Naive thymus-derived CD8-positive, alpha-beta T cell (primary cell): ENCODE measurements around the gene LAPTM5. TPM values are rescaled to one million over a fixed set of nuclear protein-coding genes. Genes with fewer than 3 reads are reported as not detected.
"Not testable (repeated sequence)": the region's sequence is repeated elsewhere in the genome, so short reads cannot be mapped to it uniquely, and the experiment has no call there.

Experiments
- ATAC-seq, 2 donors: fragments of 150-1000 bp; cut with Tn5 transposase in 1 of 2; sonication (Bioruptor Pico), chemical (Tn5 transposase) in 1 of 2; 1 replicate in 1 of 2; 2 replicates in 1 of 2; pipeline ENCODE4 v1.10.0; 2021; ENCODE audit warnings: mild to moderate bottlenecking in 2 of 2, moderate library complexity in 2 of 2
- POLR2A ChIA-PET: fragments of 350-600 bp; sonication (Branson Sonifier 250); formaldehyde crosslinking; loops from one replicate; lab custom pipeline; 2021; ENCODE audit warnings: antibody characterized with exemption; lab: Charles Lee
- DNase-seq, 10 donors: peaks; one replicate each; pipeline versions ENCODE4 v3.0.0 to v3.0.0-alpha.2; 2020 to 2022
- H3K27ac Mint-ChIP-seq, 10 donors: one replicate each; pipeline ENCODE4 v1.8.0; 2020 to 2022; ENCODE audit warnings: mild to moderate bottlenecking in 10 of 10, mixed read lengths in 10 of 10, moderate library complexity in 4 of 10, inconsistent platforms in 1 of 10
- H3K27me3 Mint-ChIP-seq, 5 donors: one replicate each; pipeline ENCODE4 v1.8.0; 2021 to 2022; ENCODE audit warnings: mixed read lengths in 5 of 5
- H3K36me3 Mint-ChIP-seq, 3 donors: one replicate each; pipeline ENCODE4 v1.8.0; 2020 to 2022; ENCODE audit warnings: mixed read lengths in 3 of 3, mild to moderate bottlenecking in 2 of 3, inconsistent platforms in 1 of 3
- H3K4me1 Mint-ChIP-seq, 4 donors: one replicate each; pipeline ENCODE4 v1.8.0; 2021 to 2022; ENCODE audit warnings: mixed read lengths in 4 of 4
- H3K4me3 Mint-ChIP-seq, 10 donors: one replicate each; pipeline ENCODE4 v1.8.0; 2020 to 2022; ENCODE audit warnings: mild to moderate bottlenecking in 10 of 10, mixed read lengths in 10 of 10, moderate library complexity in 6 of 10, inconsistent platforms in 1 of 10
- H3K9me3 Mint-ChIP-seq, 9 donors: one replicate each; pipeline ENCODE4 v1.8.0; 2020 to 2022; ENCODE audit warnings: mixed read lengths in 9 of 9, mild to moderate bottlenecking in 3 of 9, inconsistent platforms in 1 of 9, moderate library complexity in 1 of 9
- polyA plus RNA-seq, 3 donors: library from polyadenylated mRNA; unstranded; fragments of 300-500 nt; fragmentation: Illumina TruSeq; gene quantifications; one replicate each; pipeline ENCODE4 v1.2.3, GENCODE V29; 2021
- total RNA-seq, 8 experiments: library from RNA in 2 of 8; stranded (reverse) in 2 of 8; gene quantifications; one replicate each; pipeline ENCODE4 v1.2.3 and lab custom pipeline; 2021 to 2026

Gene LAPTM5
- total and polyA plus RNA-seq, 5 experiments from 2014 or later: 534 to 602 (median 565) TPM

GRCh38 chr1:30776097-30777059, 18.8 kb upstream of the LAPTM5 start:
- Mint-ChIP-seq H3K9me3 (no peaks in the 10 kb centered on the region), H3K27me3 (no peaks in the 10 kb centered on the region), H3K36me3 (no peaks in the 10 kb centered on the region), H3K4me1 (peaks cover 10 to 29% (median 15%) of the 10 kb centered on the region in 4 donors), H3K27ac (no peak overlapping the region), H3K4me3 (no peak overlapping the region)
- DNase-seq (no peak), ATAC-seq (no peak)
- POLR2A ChIA-PET: interaction anchor here (0.7 to 3.7 kb wide), 5 partner anchors 15 to 56 kb away, joined by 4 to 24 read pairs (median 5); partner anchors contain the start of gene LAPTM5

GRCh38 chr1:30775433-30775975, 17.9 kb upstream of the LAPTM5 start:
- peak overlapping the region in 1 of 10 donors; percentile 37 for H3K27ac Mint-ChIP-seq
- DNase-seq (no peak), ATAC-seq (no peak)
- H3K4me1 Mint-ChIP-seq: peaks cover 10 to 24% (median 15%) of the 10 kb centered on the region in 4 donors
- H3K4me3 Mint-ChIP-seq: no peak overlapping the region
- H3K9me3 Mint-ChIP-seq: no peaks in the 10 kb centered on the region
- no peaks in the 10 kb centered on the region for H3K36me3 Mint-ChIP-seq
- POLR2A ChIA-PET: interaction anchor here (0.7 to 0.9 kb wide), 2 partner anchors 31 to 55 kb away, joined by 5 read pairs; no protein-coding TSS in a partner anchor
- H3K27me3 Mint-ChIP-seq: no peaks in the 10 kb centered on the region

DNA sequence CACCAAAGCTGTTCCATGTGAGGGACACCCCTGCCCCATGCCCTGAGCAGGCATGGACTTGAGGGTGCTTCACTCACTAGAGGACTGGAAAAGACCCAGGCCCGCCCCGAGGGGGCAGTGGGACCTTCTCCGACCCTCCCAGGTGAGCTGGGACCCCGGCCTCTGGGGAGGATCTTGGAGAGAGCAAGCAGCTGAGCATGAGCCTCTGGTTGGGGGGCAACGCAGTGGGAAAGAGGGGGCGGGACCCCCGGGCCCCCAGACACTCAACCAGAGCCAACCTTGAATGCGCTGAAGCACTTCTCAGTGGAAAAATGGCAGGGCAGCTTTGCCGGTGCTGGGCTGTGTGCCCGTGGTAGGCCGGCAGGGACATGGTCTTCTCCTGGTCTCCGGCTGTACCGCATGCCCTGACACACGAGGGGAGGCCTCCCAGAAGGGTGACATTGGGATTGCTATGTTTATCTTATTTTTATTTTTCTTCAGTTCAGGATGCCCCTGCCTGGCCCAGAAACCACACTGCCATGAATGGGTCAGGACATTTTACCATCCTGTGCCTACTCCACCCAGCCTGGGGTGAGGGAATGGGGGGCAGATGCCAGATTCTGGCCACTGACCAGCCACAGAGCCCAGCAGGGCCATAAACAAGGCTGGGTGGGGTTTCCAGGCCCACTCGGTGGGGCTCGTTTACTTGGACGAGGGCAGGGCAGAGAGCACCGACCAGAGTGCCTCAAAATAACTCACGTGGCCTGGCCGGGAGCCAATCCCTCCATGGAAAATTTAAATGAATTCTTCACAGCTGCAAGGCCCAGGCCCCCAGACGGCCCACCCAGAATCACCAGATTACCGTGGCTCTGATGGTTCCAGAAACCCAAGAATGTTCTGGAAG, 17.2 kb upstream of the LAPTM5 start:
- Mint-ChIP-seq H3K9me3 (no peaks in the 10 kb centered on the region), H3K36me3 (no peaks in the 10 kb centered on the region), H3K4me1 (peaks cover 10 to 17% (median 14%) of the 10 kb centered on the region in 4 donors), H3K4me3 (no peak overlapping the region), H3K27me3 (no peaks in the 10 kb centered on the region), H3K27ac (peak overlapping the region in 1 of 10 donors; percentile 37)
- DNase-seq (no peak), ATAC-seq (no peak)
- POLR2A ChIA-PET: no interaction called here

- no peak overlapping the region for H3K4me3 Mint-ChIP-seq
- no peaks in the 10 kb centered on the region for H3K36me3 Mint-ChIP-seq
- DNase-seq (no peak), ATAC-seq (no peak)
- no peaks in the 10 kb centered on the region for H3K9me3 Mint-ChIP-seq
- POLR2A ChIA-PET: no interaction called here
- peak overlapping the region in 2 of 10 donors; percentile 53 to 91 for H3K27ac Mint-ChIP-seq
- no peaks in the 10 kb centered on the region for H3K27me3 Mint-ChIP-seq
- peaks cover 4 to 14% (median 7%) of the 10 kb centered on the region in 4 donors for H3K4me1 Mint-ChIP-seq
These were observed 16.3 kb upstream of the LAPTM5 start for GRCh38 chr1:30773722-30774358.

GRCh38 chr1:30771005-30771404, 13.4 kb upstream of the LAPTM5 start:
- Mint-ChIP-seq H3K9me3 (no peaks in the 10 kb centered on the region), H3K27ac (peak overlapping the region in 2 of 10 donors; percentile 50 to 71), H3K4me3 (no peak overlapping the region), H3K36me3 (no peaks in the 10 kb centered on the region), H3K4me1 (peaks cover 7 to 18% (median 14%) of the 10 kb centered on the region in 4 donors), H3K27me3 (no peaks in the 10 kb centered on the region)
- POLR2A ChIA-PET: interaction anchor here (1.2 to 30.9 kb wide), 2 partner anchors 33 to 52 kb away, joined by 3 to 1432 read pairs; partner anchors contain the start of genes LAPTM5 and MATN1
- no peak for ATAC-seq
- DNase-seq: no peak

- H3K27ac Mint-ChIP-seq: peak overlapping the region in 2 of 10 donors; percentile 8 to 56
- peaks cover 7 to 26% (median 22%) of the 10 kb centered on the region in 4 donors for H3K4me1 Mint-ChIP-seq
- POLR2A ChIA-PET: interaction anchor here (0.6 to 30.9 kb wide), 2 partner anchors 22 to 32 kb away, joined by 3 to 1432 read pairs; partner anchors contain the start of genes LAPTM5 and MATN1
- no peaks in the 10 kb centered on the region for H3K27me3 Mint-ChIP-seq
- DNase-seq (no peak), ATAC-seq (no peak)
- H3K36me3 Mint-ChIP-seq: no peaks in the 10 kb centered on the region
- H3K4me3 Mint-ChIP-seq: no peak overlapping the region
- no peaks in the 10 kb centered on the region for H3K9me3 Mint-ChIP-seq
These were observed 12.6 kb upstream of the LAPTM5 start for GRCh38 chr1:30770150-30770549.

DNA sequence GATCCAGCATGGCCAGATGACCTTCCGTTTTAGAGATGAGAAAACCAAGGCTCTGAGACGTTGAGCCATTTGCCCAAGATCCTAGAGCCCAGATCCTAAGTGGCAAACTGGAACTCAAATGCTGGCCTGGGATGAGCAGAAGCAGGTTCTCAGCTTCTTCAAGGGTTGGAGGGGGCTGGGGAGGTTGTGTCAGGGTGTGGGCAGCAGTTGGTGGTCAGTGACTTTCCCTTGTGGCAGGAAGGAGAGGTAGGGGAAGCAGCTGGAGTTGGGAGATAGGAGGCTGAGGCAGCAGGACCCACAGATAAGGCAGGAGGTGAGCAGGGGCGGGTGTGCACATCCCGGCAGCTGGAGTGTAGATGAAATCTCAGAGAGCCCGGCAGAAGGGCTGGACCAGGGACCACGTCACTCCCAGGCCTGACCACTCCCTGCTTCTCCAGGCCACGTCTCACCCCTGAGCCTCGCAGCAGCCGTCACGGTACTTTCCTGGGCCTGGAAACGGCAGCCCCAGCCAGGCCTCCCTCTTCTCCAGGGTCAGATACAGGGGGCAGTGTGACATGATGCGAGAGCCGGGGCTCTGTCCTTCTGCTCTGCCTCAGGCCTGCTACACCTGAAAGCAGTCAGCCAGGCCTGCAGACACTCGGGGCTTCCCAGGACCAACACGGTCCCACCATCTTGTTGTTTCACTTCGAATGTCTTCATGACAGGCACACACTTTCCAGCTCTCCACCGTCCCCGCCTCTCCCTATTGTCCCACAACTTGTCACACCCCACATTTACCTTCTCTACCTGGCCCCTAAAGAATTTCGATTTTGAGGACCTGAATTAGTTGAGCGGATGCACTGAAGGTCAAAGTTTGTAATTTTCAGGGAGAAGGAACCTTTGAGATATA, 11.5 kb upstream of the LAPTM5 start:
- Mint-ChIP-seq H3K4me3 (no peak overlapping the region), H3K4me1 (peaks cover 7 to 31% (median 28%) of the 10 kb centered on the region in 4 donors), H3K27ac (peak overlapping the region in 2 of 10 donors; percentile 28 to 85), H3K36me3 (no peaks in the 10 kb centered on the region), H3K27me3 (no peaks in the 10 kb centered on the region), H3K9me3 (no peaks in the 10 kb centered on the region)
- DNase-seq (no peak), ATAC-seq (no peak)
- POLR2A ChIA-PET: interaction anchor here (0.6 to 30.9 kb wide), 2 partner anchors 23 to 31 kb away, joined by 3 to 1432 read pairs; partner anchors contain the start of genes LAPTM5 and MATN1

- Mint-ChIP-seq H3K9me3 (no peaks in the 10 kb centered on the region), H3K4me1 (peaks cover 7 to 35% (median 34%) of the 10 kb centered on the region in 4 donors), H3K27me3 (no peaks in the 10 kb centered on the region), H3K27ac (peak overlapping the region in 3 of 10 donors; percentile 28 to 65 (median 33)), H3K4me3 (no peak overlapping the region), H3K36me3 (no peaks in the 10 kb centered on the region)
- no peak for ATAC-seq
- DNase-seq: no peak
- POLR2A ChIA-PET: interaction anchor here (30.9 kb wide), 1 partner anchor 31 kb away, joined by 1432 read pairs; the partner anchor contains the start of genes LAPTM5 and MATN1
These were observed 10.7 kb upstream of the LAPTM5 start for GRCh38 chr1:30768159-30768829.

DNA sequence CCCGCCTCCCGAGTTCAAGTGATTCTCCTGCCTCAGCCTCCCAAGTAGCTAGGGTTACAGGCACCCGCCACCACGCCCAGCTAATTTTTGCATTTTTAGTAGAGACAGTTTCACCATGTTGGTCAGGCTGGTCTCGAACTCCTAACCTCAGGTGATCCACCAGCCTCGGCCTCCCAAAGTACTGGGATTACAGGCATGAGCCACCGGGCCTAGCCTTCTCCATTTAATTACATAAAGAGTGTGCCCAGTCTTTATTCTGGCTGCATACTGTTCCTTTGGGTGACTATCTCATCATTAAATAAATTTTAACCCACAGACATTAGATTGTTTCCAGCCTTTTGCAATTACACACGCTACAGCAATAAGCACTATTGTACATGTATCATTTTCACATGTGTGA, 9.4 kb upstream of the LAPTM5 start:
- POLR2A ChIA-PET: interaction anchor here (30.9 kb wide), 1 partner anchor 29 kb away, joined by 1432 read pairs; the partner anchor contains the start of genes LAPTM5 and MATN1
- not testable (repeated sequence) for H3K4me3 Mint-ChIP-seq, H3K36me3 Mint-ChIP-seq, H3K9me3 Mint-ChIP-seq, ATAC-seq, H3K27me3 Mint-ChIP-seq, DNase-seq
- Mint-ChIP-seq H3K27ac (peak overlapping the region in 3 of 10 donors; percentile 5 to 70 (median 18)), H3K4me1 (peaks cover 16 to 48% (median 46%) of the 10 kb centered on the region in 4 donors)
